Activated naive CD8-positive, alpha-beta T cell (primary cell): ENCODE results near the gene MYH15.
A peak's percentile ranks its signal among the peaks of the same experiment; 100 is the strongest.

Experiments used
- H3K27ac Mint-ChIP-seq: one replicate; pipeline ENCODE4 v1.8.0; 2021; ENCODE audit warnings: mixed read lengths
- H3K27me3 Mint-ChIP-seq: one replicate; pipeline ENCODE4 v1.8.0; 2021; ENCODE audit warnings: mixed read lengths
- H3K36me3 Mint-ChIP-seq: one replicate; pipeline ENCODE4 v1.8.0; 2021; ENCODE audit warnings: mixed read lengths
- H3K4me1 Mint-ChIP-seq: one replicate; pipeline ENCODE4 v1.8.0; 2021; ENCODE audit warnings: low read depth, mixed read lengths
- H3K4me3 Mint-ChIP-seq: one replicate; pipeline ENCODE4 v1.8.0; 2021; ENCODE audit warnings: mild to moderate bottlenecking, mixed read lengths
- H3K9me3 Mint-ChIP-seq: one replicate; pipeline ENCODE4 v1.8.0; 2021; ENCODE audit warnings: low read depth, mixed read lengths

The MYH15 gene

DNA sequence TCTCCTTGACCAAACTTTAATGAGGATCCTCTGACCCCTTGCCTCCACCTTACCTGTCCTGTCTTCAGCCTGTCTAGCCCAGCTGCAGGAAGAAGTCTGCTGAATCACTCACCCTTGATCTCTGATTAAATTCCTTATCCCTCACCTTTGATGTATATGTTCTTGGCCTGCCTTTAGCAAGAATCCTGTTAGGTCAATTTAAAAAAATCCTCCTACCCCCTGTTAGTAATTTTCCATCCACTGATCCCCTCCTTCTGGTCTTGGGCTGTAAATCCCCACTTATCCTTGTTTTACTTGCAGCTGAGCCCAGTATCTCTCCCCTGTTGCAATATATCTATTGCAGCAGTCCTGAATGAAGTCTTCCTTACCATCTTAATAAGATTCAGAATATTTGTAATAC lies 39.0 kb downstream of the MYH15 start:
- Mint-ChIP-seq H3K9me3 (no peaks in the 10 kb centered on the region), H3K27ac (no peak overlapping the region), H3K4me1 (no peaks in the 10 kb centered on the region), H3K4me3 (no peak overlapping the region), H3K27me3 (peaks cover 3% of the 10 kb centered on the region), H3K36me3 (no peaks in the 10 kb centered on the region)

GRCh38 chr3:108469126-108469525 lies 41.3 kb downstream of the MYH15 start:
- Mint-ChIP-seq H3K27ac (no peak overlapping the region), H3K9me3 (no peaks in the 10 kb centered on the region), H3K36me3 (no peaks in the 10 kb centered on the region), H3K4me1 (no peaks in the 10 kb centered on the region), H3K4me3 (no peak overlapping the region), H3K27me3 (peaks cover 3% of the 10 kb centered on the region)

GRCh38 chr3:108468577-108468976 lies 41.8 kb downstream of the MYH15 start:
- Mint-ChIP-seq H3K4me3 (no peak overlapping the region), H3K36me3 (no peaks in the 10 kb centered on the region), H3K9me3 (no peaks in the 10 kb centered on the region), H3K27ac (peak overlapping the region; percentile 7), H3K4me1 (no peaks in the 10 kb centered on the region), H3K27me3 (peaks cover 3% of the 10 kb centered on the region)

GRCh38 chr3:108462899-108463298 lies 47.5 kb downstream of the MYH15 start:
- H3K27me3 Mint-ChIP-seq: no peaks in the 10 kb centered on the region
- H3K36me3 Mint-ChIP-seq: no peaks in the 10 kb centered on the region
- H3K4me1 Mint-ChIP-seq: no peaks in the 10 kb centered on the region
- H3K9me3 Mint-ChIP-seq: no peaks in the 10 kb centered on the region
- no peak overlapping the region for H3K27ac Mint-ChIP-seq
- H3K4me3 Mint-ChIP-seq: no peak overlapping the region

DNA sequence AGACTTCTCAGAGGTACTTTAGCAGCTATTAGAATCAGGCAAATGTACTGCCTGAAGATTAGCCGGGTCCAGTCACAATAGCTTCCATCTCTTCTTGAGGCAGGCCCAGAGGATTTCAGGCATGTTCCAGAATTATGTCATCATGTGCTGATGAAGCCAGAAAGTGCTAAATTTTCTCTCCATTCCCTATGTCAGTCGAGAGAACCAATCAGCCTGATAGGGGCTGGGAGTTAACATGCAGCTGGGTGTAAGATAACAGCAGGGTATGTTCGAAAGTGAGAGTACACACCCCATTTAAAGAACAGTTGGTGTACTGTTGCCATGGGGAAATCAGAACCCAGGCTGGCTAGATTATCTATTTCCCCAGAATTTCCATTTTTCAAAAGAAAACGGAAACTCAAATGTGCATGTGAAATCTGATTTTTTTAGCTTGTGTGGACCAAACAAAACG lies 48.7 kb downstream of the MYH15 start:
- no peaks in the 10 kb centered on the region for H3K4me1 Mint-ChIP-seq
- H3K27ac Mint-ChIP-seq: no peak overlapping the region
- H3K36me3 Mint-ChIP-seq: no peaks in the 10 kb centered on the region
- no peaks in the 10 kb centered on the region for H3K27me3 Mint-ChIP-seq
- H3K4me3 Mint-ChIP-seq: no peak overlapping the region
- no peaks in the 10 kb centered on the region for H3K9me3 Mint-ChIP-seq

- Mint-ChIP-seq H3K36me3 (peaks cover 6% of the 10 kb centered on the region), H3K27me3 (no peaks in the 10 kb centered on the region), H3K9me3 (peaks cover 6% of the 10 kb centered on the region), H3K27ac (no peak overlapping the region), H3K4me3 (no peak overlapping the region), H3K4me1 (no peaks in the 10 kb centered on the region)
These were observed 51.2 kb downstream of the MYH15 start for GRCh38 chr3:108459225-108459624.

DNA sequence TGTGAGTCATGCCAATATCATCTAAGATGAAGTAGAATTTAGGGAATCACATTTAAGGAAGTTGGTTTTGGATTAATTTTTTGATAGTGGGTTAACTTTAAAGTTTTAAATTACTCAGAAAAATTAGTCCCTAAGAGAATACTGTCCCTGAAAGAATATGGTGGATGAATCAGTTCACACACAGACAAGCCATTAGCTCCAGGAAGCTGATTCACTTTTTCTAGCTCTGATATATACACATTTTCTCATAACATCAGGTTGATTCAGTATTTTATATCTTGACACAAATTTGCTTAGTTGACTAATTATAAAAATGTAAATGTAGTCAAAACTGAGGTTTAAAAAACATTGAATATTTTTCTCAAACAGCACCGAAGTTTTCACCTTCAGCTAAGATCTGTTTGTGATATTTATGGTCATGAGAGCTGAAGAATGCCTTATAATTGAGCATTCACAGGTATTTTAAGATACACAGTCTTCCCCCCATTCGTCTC lies 55.1 kb downstream of the MYH15 start:
- H3K4me1 Mint-ChIP-seq: no peaks in the 10 kb centered on the region
- peaks cover 6% of the 10 kb centered on the region for H3K36me3 Mint-ChIP-seq
- H3K27ac Mint-ChIP-seq: no peak overlapping the region
- H3K9me3 Mint-ChIP-seq: peaks cover 6% of the 10 kb centered on the region
- no peaks in the 10 kb centered on the region for H3K27me3 Mint-ChIP-seq
- H3K4me3 Mint-ChIP-seq: no peak overlapping the region

- Mint-ChIP-seq H3K36me3 (peaks cover 8% of the 10 kb centered on the region), H3K27ac (no peak overlapping the region), H3K9me3 (peaks cover 6% of the 10 kb centered on the region), H3K4me1 (no peaks in the 10 kb centered on the region), H3K4me3 (no peak overlapping the region), H3K27me3 (no peaks in the 10 kb centered on the region)
These were observed 56.8 kb downstream of the MYH15 start for GRCh38 chr3:108453565-108453964.

GRCh38 chr3:108450444-108450843 lies 60.0 kb downstream of the MYH15 start:
- H3K27ac Mint-ChIP-seq: no peak overlapping the region

DNA sequence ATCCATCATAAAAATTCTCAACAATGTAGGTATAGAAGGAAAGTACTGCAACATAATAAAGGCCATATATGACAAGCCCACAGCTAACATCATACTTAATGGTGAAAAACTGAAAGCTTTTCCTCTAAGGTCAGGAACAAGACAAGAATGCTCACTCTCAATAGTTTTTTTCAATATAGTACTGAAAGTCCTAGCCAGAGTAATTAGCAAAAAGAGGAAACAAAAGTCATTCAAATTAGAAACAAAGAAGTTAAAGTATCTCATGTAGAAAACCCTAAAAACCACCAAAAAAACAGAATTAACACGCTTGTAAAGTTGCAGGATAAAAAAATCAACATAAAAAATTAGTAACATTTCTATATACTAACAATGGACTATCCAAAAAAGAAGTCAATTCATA lies 61.8 kb downstream of the MYH15 start:
- Mint-ChIP-seq H3K27ac (no peak overlapping the region), H3K36me3 (peaks cover 12% of the 10 kb centered on the region), H3K4me3 (no peak overlapping the region), H3K4me1 (no peaks in the 10 kb centered on the region), H3K27me3 (no peaks in the 10 kb centered on the region), H3K9me3 (peaks cover 13% of the 10 kb centered on the region)

More at GRCh38 chr3:108450444-108450843, 60.0 kb downstream of the MYH15 start:
- no peaks in the 10 kb centered on the region for H3K27me3 Mint-ChIP-seq
- peaks cover 20% of the 10 kb centered on the region for H3K9me3 Mint-ChIP-seq
- peaks cover 15% of the 10 kb centered on the region for H3K36me3 Mint-ChIP-seq
- no peaks in the 10 kb centered on the region for H3K4me1 Mint-ChIP-seq
- no peak overlapping the region for H3K4me3 Mint-ChIP-seq

DNA sequence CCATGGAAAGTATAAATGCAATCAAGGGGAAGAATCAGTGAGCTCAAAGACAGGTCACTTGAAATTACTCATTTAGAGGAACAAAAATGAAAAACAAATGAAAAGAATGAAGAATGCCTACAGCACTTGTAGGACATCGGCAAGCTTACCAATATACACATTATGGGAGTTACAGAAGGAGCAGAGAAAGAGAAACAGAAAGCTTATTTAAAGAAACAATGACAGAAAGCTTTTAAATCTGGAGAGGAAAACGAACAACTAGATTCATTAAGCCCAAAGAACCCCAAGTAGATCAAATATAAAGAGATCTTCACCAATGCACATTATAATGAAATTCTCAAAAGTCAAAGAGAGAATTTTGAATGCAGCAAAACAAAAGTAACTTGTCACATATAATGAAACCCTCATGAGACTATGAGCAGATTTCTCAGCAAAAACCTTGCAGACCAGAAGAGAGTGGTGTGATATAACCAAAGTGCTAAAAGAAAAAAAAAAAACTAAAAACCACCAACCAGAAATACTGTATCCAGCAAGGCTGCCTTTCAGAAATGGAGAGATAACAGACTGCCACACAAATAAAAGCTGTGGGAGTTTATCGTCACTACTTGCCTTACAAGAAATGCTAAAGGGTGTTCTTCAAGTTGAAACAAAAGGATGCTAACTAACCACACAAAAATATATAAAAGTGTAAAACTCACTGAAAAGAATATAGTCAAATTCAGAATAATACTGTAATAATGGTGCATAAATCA lies 63.1 kb downstream of the MYH15 start:
- H3K4me1 Mint-ChIP-seq: no peaks in the 10 kb centered on the region
- H3K27me3 Mint-ChIP-seq: no peaks in the 10 kb centered on the region
- peaks cover 13% of the 10 kb centered on the region for H3K9me3 Mint-ChIP-seq
- peaks cover 14% of the 10 kb centered on the region for H3K36me3 Mint-ChIP-seq
- H3K4me3 Mint-ChIP-seq: no peak overlapping the region
- H3K27ac Mint-ChIP-seq: no peak overlapping the region

GRCh38 chr3:108442281-108442680 lies 68.1 kb downstream of the MYH15 start:
- peaks cover 12% of the 10 kb centered on the region for H3K9me3 Mint-ChIP-seq
- no peak overlapping the region for H3K27ac Mint-ChIP-seq
- no peaks in the 10 kb centered on the region for H3K4me1 Mint-ChIP-seq
- H3K4me3 Mint-ChIP-seq: no peak overlapping the region
- H3K27me3 Mint-ChIP-seq: no peaks in the 10 kb centered on the region
- peaks cover 9% of the 10 kb centered on the region for H3K36me3 Mint-ChIP-seq

DNA sequence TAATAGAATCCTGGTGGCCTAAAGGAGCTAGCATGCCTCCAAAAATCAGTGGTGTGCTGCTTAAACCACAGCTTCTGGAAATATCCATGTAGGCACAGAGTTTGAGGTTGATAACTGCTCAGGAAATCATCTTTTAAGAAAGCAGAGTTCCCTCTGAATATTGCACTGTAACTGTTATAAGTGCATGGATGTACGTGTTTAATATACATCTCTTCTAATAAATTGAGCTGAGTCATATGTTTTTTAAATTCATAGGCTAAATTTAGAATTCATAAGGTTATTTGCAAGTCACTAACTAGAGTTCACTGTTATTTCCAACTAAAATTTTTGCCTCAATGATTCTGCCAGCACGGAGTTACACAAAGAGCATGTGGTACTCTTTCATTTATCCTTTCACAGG lies 68.9 kb downstream of the MYH15 start:
- peaks cover 4% of the 10 kb centered on the region for H3K9me3 Mint-ChIP-seq
- no peak overlapping the region for H3K27ac Mint-ChIP-seq
- H3K4me3 Mint-ChIP-seq: no peak overlapping the region
- H3K4me1 Mint-ChIP-seq: no peaks in the 10 kb centered on the region
- H3K27me3 Mint-ChIP-seq: no peaks in the 10 kb centered on the region
- H3K36me3 Mint-ChIP-seq: peaks cover 4% of the 10 kb centered on the region

DNA sequence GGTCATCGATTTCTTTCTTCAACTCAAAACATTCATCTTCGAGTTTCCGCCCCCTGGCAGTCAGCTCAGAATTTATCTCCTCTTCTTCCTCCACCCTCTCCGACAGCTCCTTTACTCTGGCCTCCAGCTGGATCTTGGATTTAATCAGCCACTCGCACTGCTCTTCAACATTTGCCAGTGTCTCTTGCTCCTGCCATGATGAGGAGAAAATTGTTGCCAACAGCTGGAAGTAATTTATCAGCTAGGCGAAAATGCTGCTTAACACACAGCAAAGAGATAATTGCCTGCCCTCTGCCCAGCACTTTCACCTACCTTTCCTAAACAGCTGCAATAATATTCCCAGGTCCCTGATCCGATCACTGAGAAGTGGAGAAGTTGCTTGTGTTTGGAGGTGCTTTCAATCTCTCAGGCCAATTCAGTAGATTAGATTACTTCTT lies 69.3 kb downstream of the MYH15 start:
- H3K27me3 Mint-ChIP-seq: no peaks in the 10 kb centered on the region
- H3K27ac Mint-ChIP-seq: no peak overlapping the region
- no peak overlapping the region for H3K4me3 Mint-ChIP-seq
- H3K9me3 Mint-ChIP-seq: no peaks in the 10 kb centered on the region
- no peaks in the 10 kb centered on the region for H3K4me1 Mint-ChIP-seq
- H3K36me3 Mint-ChIP-seq: peaks cover 4% of the 10 kb centered on the region

- Mint-ChIP-seq H3K9me3 (no peaks in the 10 kb centered on the region), H3K4me1 (no peaks in the 10 kb centered on the region), H3K27ac (no peak overlapping the region), H3K27me3 (no peaks in the 10 kb centered on the region), H3K36me3 (peaks cover 2% of the 10 kb centered on the region), H3K4me3 (no peak overlapping the region)
These were observed 71.9 kb downstream of the MYH15 start for GRCh38 chr3:108438542-108438941.

GRCh38 chr3:108437439-108437838 lies 73.0 kb downstream of the MYH15 start:
- no peak overlapping the region for H3K27ac Mint-ChIP-seq
- H3K4me1 Mint-ChIP-seq: no peaks in the 10 kb centered on the region
- peaks cover 2% of the 10 kb centered on the region for H3K36me3 Mint-ChIP-seq
- no peak overlapping the region for H3K4me3 Mint-ChIP-seq
- H3K27me3 Mint-ChIP-seq: no peaks in the 10 kb centered on the region
- no peaks in the 10 kb centered on the region for H3K9me3 Mint-ChIP-seq
